ENCODE data around the gene CLCN4. TPM values are rescaled to one million over a fixed set of nuclear protein-coding genes. Genes with fewer than 3 reads are reported as not detected.

The CLCN4 gene
- total RNA-seq, 2 experiments from 2014 or later, result not detected

GRCh38 chrX:10119399-10119990 lies 37.3 kb upstream of the CLCN4 start:
- Mint-ChIP-seq H3K9me3 (no peaks in the 10 kb centered on the region), H3K27me3 (no peaks in the 10 kb centered on the region), H3K27ac (peak overlapping the region; percentile 5), H3K4me1 (ENCODE audit: low read depth) (peaks cover 5% of the 10 kb centered on the region), H3K4me3 (no peak overlapping the region), H3K36me3 (ENCODE audit: low read depth) (peaks cover 29% of the 10 kb centered on the region)
- H3K4me1 ChIP-seq (ENCODE audit: insufficient read depth, low read length), result peaks cover 16% of the 10 kb centered on the region
- TF ChIP-seq, protein P1, sequence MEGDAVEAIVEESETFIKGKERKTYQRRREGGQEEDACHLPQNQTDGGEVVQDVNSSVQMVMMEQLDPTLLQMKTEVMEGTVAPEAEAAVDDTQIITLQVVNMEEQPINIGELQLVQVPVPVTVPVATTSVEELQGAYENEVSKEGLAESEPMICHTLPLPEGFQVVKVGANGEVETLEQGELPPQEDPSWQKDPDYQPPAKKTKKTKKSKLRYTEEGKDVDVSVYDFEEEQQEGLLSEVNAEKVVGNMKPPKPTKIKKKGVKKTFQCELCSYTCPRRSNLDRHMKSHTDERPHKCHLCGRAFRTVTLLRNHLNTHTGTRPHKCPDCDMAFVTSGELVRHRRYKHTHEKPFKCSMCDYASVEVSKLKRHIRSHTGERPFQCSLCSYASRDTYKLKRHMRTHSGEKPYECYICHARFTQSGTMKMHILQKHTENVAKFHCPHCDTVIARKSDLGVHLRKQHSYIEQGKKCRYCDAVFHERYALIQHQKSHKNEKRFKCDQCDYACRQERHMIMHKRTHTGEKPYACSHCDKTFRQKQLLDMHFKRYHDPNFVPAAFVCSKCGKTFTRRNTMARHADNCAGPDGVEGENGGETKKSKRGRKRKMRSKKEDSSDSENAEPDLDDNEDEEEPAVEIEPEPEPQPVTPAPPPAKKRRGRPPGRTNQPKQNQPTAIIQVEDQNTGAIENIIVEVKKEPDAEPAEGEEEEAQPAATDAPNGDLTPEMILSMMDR (IDR thresholded peaks at IDR 0.05), result peak; percentile 100
- CTCF ChIA-PET, result interaction anchor here (0.7 to 3.8 kb wide), 13 partner anchors 9 to 1659 kb away, joined by 3 to 32 read pairs (median 6); no protein-coding TSS in a partner anchor
- no peak overlapping the region for H3K27ac ChIP-seq (ENCODE audit: low read depth in 1 of 2, low read length in 2 of 2)
- POLR2A ChIA-PET, result interaction anchor here (0.8 to 1.4 kb wide), 3 partner anchors 9 to 132 kb away, joined by 3 read pairs; no protein-coding TSS in a partner anchor
- H3K27me3 ChIP-seq (ENCODE audit: control insufficient read depth in 1 of 2, insufficient read depth in 2 of 2, low read length in 2 of 2), result no peaks in the 10 kb centered on the region
- no peaks in the 10 kb centered on the region for H3K9me3 ChIP-seq (ENCODE audit: control insufficient read depth in 1 of 2, insufficient read depth in 1 of 2, low read length in 2 of 2)
- no peak overlapping the region for H3K4me3 ChIP-seq (ENCODE audit: low read length)
- DNase-seq, result peak; percentile 43 to 88 (median 66)
- intact Hi-C loops (cut with DNase I, micrococcal nuclease), result loop anchor here (1.0 to 5.0 kb wide), 9 partner anchors 42 to 1376 kb away; no protein-coding TSS in a partner anchor
- peaks cover 36% of the 10 kb centered on the region for H3K36me3 ChIP-seq (ENCODE audit: insufficient read depth, low read length)
- peak; percentile 80 for ATAC-seq (ENCODE audit: poor library complexity)

GRCh38 chrX:10120331-10120730 lies 36.4 kb upstream of the CLCN4 start:
- Mint-ChIP-seq H3K27ac (no peak overlapping the region), H3K9me3 (no peaks in the 10 kb centered on the region)
- peaks cover 10% of the 10 kb centered on the region for H3K4me1 ChIP-seq (ENCODE audit: insufficient read depth, low read length)

GRCh38 chrX:10120828-10121227 lies 35.9 kb upstream of the CLCN4 start:
- no peaks in the 10 kb centered on the region for H3K9me3 Mint-ChIP-seq
- POLR2A ChIA-PET, result no interaction called here
- TF ChIP-seq, protein P1 (IDR thresholded peaks at IDR 0.05), result no peak

More at GRCh38 chrX:10120331-10120730, 36.4 kb upstream of the CLCN4 start:
- Mint-ChIP-seq H3K36me3 (ENCODE audit: low read depth) (peaks cover 36% of the 10 kb centered on the region), H3K27me3 (no peaks in the 10 kb centered on the region), H3K4me3 (no peak overlapping the region), H3K4me1 (ENCODE audit: low read depth) (peaks cover 5% of the 10 kb centered on the region)
- POLR2A ChIA-PET, result interaction anchor here (0.8 kb wide), 2 partner anchors 43 to 133 kb away, joined by 3 read pairs; no protein-coding TSS in a partner anchor
- peaks cover 40% of the 10 kb centered on the region for H3K36me3 ChIP-seq (ENCODE audit: insufficient read depth, low read length)
- no peak overlapping the region for H3K4me3 ChIP-seq (ENCODE audit: low read length)
- H3K9me3 ChIP-seq (ENCODE audit: control insufficient read depth in 1 of 2, insufficient read depth in 1 of 2, low read length in 2 of 2), result no peaks in the 10 kb centered on the region
- intact Hi-C loops (cut with DNase I, micrococcal nuclease), result loop anchor here in 1 of 2 experiments (5.0 to 10.0 kb wide), 2 partner anchors 992 to 1306 kb away; partner anchors contain the start of gene HCCS
- CTCF ChIA-PET, result interaction anchor here (0.8 to 3.8 kb wide), 9 partner anchors 10 to 129 kb away, joined by 3 to 32 read pairs (median 12); no protein-coding TSS in a partner anchor
- H3K27me3 ChIP-seq (ENCODE audit: control insufficient read depth in 1 of 2, insufficient read depth in 2 of 2, low read length in 2 of 2), result no peaks in the 10 kb centered on the region
- DNase-seq, result no peak
- H3K27ac ChIP-seq (ENCODE audit: low read depth in 1 of 2, low read length in 2 of 2), result no peak overlapping the region
- ATAC-seq (ENCODE audit: poor library complexity), result no peak
- TF ChIP-seq, protein P1 (IDR thresholded peaks at IDR 0.05), result no peak

More at GRCh38 chrX:10120828-10121227, 35.9 kb upstream of the CLCN4 start:
- Histone ChIP-seq H3K36me3 (ENCODE audit: insufficient read depth, low read length) (peaks cover 42% of the 10 kb centered on the region), H3K27me3 (ENCODE audit: control insufficient read depth in 1 of 2, insufficient read depth in 2 of 2, low read length in 2 of 2) (no peaks in the 10 kb centered on the region), H3K27ac (ENCODE audit: low read depth in 1 of 2, low read length in 2 of 2) (no peak overlapping the region), H3K4me3 (ENCODE audit: low read length) (no peak overlapping the region), H3K4me1 (ENCODE audit: insufficient read depth, low read length) (peaks cover 10% of the 10 kb centered on the region), H3K9me3 (ENCODE audit: control insufficient read depth in 1 of 2, insufficient read depth in 1 of 2, low read length in 2 of 2) (no peaks in the 10 kb centered on the region)
- peaks cover 5% of the 10 kb centered on the region for H3K4me1 Mint-ChIP-seq (ENCODE audit: low read depth)
- H3K27ac Mint-ChIP-seq, result no peak overlapping the region
- ATAC-seq (ENCODE audit: poor library complexity) (no peak), DNase-seq (no peak)
- intact Hi-C loops (cut with DNase I, micrococcal nuclease), result loop anchor here in 1 of 2 experiments (5.0 to 10.0 kb wide), 2 partner anchors 991 to 1306 kb away; partner anchors contain the start of gene HCCS
- CTCF ChIA-PET, result interaction anchor here (2.7 to 3.8 kb wide), 2 partner anchors 14 to 124 kb away, joined by 17 to 32 read pairs; no protein-coding TSS in a partner anchor
- no peaks in the 10 kb centered on the region for H3K27me3 Mint-ChIP-seq
- H3K4me3 Mint-ChIP-seq, result no peak overlapping the region
- peaks cover 36% of the 10 kb centered on the region for H3K36me3 Mint-ChIP-seq (ENCODE audit: low read depth)

Measured in CD4-positive, alpha-beta T cell (primary cell).